Measurements from ENCODE around the gene CPN2.

The CPN2 gene

DNA sequence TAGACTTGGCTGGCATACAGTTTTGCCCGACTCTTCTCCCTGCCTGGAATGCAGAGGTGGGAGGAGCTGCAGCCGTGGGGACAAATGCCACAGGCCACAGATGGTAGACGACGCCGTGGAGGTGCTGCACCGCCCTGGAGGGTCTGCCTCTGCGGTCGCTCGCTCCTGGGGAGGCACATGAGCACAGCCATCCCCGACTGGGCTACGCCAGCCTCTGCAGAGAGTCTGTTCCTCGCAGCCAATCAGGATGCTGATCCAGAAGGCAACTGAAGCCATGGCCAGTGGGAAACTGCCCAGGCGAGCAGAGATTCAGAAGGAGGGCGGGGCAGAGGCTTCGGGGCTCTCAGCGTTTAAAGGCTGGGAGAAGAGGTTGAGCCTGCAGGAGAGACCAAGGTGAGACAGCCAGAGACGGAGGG, 30.3 kb upstream of the CPN2 start:
- DNase-seq (ENCODE audit: low spot score), result no peak

GRCh38 chr3:194380326-194380725, 29.2 kb upstream of the CPN2 start:
- no peak for DNase-seq (ENCODE audit: low spot score)

- no peak for DNase-seq (ENCODE audit: low spot score)
Measured at GRCh38 chr3:194379651-194380050, 28.5 kb upstream of the CPN2 start.

DNA sequence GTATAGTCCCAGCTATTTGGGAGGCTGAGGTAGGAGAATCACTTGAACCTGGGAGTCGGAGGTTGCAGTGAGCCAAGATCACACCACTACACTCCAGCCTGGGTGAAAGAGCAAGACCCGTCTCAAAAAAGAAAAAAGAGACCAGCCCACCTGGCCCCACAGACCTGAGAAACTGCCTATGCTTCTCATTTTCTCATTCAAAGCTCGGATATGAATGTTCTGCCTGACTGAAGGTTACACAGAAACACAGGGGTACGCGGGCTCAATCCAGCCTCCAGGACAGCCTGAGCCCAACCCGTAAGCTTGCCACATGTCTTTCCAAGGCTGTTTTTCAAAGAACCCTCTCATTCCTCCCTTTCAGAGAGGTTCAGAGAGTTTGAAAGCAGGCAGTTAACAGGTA, 28.1 kb upstream of the CPN2 start:
- no peak for DNase-seq (ENCODE audit: low spot score)

DNA sequence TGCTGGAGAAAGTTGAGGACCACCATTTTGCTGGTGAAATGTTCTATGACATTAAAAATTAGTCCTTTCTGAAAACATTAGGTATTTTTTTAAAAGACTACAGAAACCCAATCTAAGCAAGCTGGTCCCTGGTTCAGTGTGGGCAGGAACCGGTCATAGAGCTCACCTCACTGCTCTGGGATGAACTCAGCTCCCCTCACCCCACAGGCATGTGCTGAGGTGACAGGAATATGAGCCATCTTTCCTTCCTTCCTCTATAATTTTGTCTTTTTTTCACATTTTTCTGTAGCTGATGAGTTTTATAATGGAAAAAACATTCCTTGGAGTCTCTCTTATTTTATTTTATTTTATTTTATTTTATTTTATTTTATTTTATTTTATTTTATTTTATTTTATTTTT, 26.6 kb upstream of the CPN2 start:
- DNase-seq (ENCODE audit: low spot score), result no peak

DNA sequence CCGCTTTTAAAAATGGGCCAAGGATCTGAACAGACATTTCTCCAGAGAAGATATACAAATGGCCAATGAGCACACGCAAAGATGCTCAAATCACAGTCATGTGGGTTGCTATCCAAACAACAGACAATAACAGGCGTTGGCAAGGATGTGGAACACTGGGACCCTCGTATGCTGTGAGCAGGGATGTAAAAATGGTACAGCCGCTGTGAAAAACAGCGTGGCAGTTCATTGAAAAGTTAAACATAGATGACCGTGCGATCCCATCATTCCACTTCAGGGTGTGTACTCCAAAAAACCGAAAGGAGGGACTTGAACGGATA, 25.1 kb upstream of the CPN2 start:
- no peak for DNase-seq (ENCODE audit: low spot score)

- no peak for DNase-seq (ENCODE audit: low spot score)
Measured at GRCh38 chr3:194375473-194376240, 24.5 kb upstream of the CPN2 start.

- no peak for DNase-seq (ENCODE audit: low spot score)
Measured at GRCh38 chr3:194374935-194375334, 23.8 kb upstream of the CPN2 start.

DNA sequence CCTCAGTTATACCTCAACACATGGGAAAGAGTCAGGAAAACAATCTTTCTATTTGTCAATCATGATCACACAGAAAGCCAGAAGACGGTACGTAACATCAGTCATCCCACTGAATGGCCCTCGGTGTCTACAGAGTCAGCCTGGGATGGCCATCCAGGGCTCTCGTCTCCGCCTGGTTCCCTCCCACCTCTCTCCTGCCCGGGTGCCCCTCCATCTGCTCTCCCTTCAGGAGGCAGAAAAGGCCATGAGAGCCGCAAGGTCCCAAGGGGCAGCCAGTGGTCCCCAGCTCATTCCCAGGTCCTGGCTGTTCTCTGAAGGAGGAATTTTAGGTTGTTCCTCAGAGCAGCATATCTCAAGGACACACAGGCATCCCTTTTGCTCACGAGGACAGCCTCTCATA, 22.8 kb upstream of the CPN2 start:
- no peak for DNase-seq (ENCODE audit: low spot score)

DNA sequence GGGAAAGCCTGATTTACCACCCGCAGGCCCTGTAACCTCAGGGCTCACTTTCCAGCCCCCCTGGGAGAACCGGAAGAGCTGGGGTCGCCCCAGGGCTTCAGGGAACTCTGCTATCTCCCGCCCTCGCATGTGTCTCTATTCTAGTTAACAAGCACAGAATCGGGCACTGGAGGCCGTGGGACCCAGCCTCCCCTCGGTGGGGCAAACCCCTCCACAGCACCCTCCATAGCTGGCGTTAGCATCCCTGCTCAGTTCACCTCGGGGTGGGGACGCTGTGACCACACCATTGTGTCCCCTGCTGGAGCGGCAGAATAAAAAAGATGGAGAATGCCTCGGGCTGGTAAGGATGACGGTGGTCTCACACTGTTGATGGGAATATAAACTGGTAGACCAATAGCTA, 21.9 kb upstream of the CPN2 start:
- DNase-seq (ENCODE audit: low spot score), result no peak

DNA sequence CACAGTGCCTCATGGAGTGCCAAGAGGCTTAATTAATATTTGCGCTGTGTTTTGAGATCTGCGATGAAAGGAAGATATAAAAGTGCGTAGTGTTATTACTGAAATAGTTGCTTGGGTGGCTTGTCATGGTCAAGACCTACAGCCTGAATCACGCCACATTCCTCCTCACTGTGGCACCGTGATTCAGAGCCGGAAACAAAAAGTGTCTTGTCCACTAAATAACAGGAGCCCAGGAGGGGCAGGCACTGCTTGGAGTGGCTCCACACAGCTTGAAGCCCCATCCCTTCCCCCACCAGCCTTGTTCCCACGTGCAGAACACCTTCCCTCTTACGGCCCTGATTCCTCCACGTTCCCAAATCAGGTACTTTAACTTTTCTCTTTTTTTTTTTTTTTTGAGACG, 19.6 kb upstream of the CPN2 start:
- no peak for DNase-seq (ENCODE audit: low spot score)

- peak; percentile 85 for DNase-seq (ENCODE audit: low spot score)
Measured at GRCh38 chr3:194369522-194370279, 18.6 kb upstream of the CPN2 start, which contains the start of gene LRRC15. LRRC15 (minus strand) TSS chr3:194369743; CDS start chr3:194361043, 8,700 bp downstream.

DNA sequence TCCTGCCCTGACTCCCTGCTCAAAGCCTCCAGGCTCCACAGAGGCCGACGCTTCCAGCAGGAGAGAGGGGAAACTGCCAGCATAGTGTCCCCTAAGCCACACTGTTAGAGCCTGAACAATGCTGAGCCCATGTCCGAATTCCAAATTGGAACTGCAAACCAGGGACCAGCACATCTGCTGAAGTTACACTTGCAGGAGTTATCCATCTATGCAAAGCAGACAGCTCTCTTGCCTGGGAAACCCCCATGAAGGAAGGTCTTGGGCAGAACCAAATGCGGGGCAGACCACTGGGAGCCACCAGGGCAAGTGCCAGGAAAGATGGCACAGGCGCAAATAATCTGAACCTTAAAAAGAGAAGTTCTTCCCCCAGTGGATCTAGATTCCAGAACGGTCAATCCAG, 17.8 kb upstream of the CPN2 start:
- DNase-seq (ENCODE audit: low spot score), result no peak

DNA sequence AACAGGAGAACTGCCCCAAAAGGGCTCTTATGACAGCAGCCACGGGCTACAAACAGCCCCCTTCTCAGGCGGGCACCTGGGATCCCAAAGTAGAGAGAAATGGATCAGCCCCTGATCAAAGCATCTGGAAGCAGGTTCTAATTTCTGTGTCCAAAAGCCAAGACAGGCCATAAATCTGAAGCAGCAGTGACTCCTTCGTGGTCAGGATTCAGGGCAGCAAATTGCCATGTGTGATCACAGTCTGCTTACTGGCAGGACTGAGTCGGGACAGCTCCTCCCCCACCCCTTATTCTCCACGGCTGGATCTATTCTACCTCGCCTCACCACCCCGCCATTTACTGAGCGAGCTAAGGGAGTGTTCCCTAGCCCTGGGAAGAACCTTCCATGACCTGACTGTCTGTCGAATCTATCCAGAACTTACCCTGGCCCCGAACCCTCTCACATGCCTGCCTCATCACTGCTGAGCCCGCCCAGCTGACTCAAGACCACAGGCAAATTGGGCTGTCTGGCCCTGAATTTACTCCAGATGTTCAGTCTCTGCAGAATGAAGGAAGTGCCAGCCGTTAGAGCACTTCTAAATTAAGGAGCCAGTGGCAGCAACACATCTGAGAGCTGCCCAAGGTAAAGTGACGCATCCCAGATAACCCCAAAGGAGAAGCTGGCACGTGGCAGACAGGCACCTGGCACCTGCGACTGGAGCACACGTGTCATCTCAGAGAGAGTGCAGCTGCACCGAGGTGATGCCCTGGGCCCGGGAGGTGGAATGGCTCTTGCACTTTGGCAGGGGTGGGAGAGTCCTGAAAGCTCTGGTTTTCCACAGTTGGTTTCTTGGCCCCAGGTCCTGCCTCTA, 17.1 kb upstream of the CPN2 start:
- no peak for DNase-seq (ENCODE audit: low spot score)

- no peak for DNase-seq (ENCODE audit: low spot score)
Measured at GRCh38 chr3:194365978-194366490, 14.9 kb upstream of the CPN2 start.

DNA sequence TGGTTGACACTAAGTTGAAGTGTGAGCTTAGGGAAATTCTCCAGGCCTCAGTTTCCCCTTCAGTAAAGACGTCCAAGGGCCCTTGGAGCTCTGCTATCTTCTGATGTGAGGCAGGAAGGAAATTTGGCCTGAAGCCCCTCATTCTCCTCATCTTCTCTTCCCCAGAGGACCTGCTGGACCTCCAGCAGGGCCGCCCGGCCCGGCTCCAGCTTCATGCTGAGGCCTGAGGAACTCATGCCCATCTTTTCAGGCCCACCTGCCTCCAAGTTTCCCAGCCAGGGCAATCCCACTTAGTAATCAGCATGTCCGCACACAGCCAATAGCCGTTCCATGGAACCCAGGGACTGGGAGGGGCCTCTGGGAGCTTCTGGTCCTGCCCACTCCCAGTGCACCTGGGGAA, 14.4 kb upstream of the CPN2 start:
- no peak for DNase-seq (ENCODE audit: low spot score)

GRCh38 chr3:194364652-194365434, 13.7 kb upstream of the CPN2 start:
- DNase-seq (ENCODE audit: low spot score), result peak; percentile 44

DNA sequence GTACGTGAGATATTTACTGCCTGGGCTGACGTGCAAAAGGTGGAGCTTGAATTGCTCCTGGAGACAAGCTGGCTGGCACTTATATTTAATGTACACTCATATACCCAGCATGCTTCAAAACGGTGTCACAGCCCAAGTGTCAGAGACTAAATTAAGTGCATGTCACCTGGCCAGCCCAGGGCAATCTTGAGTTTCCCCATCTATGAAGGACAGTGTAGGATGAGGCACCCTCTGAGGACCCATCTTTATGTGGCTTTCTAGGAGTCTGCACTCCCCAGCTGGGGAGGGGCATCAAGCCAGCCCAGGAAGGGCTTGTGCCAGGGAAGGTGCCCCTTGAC, 13.2 kb upstream of the CPN2 start:
- no peak for DNase-seq (ENCODE audit: low spot score)

DNA sequence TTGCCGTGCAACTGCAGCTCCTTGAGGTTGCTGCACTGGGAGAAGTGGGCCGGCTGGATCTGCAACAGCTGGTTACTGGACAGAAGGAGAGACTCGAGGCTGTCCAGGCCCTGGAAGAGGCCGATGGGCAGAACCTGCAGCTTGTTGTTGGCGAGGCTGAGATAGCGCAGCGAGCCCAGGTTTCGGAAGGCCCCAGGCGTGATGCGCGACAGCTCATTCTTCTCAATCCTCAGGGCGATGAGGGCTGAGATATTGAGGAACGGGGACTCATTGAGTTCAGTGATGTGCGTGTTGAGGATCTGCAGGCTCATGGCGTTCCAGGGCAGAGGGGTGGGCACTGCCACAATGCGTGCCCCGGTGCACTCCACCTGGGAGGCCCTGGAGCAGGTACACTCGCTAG, 9.4 kb upstream of the CPN2 start:
- no peak for DNase-seq (ENCODE audit: low spot score)

DNA sequence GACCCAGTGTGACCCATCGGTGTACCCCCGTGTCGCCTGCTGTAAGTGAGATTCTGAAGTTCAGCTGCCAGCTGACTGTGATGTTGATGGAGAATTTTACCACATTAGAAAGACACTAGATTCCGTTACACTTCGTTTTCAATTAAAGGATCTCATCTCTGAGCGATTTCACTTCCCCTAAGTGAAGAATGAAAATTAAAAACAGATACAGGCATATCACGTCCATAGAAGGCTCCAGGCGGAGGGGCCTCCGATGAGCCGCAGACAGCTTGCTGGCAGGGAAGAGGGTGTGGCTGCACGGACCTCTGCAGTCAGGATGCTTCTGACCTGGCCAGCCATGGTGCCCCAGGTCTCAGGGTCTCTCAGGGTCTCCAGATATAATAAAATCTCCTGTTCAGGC, 6.6 kb upstream of the CPN2 start:
- DNase-seq (ENCODE audit: low spot score), result no peak

DNA sequence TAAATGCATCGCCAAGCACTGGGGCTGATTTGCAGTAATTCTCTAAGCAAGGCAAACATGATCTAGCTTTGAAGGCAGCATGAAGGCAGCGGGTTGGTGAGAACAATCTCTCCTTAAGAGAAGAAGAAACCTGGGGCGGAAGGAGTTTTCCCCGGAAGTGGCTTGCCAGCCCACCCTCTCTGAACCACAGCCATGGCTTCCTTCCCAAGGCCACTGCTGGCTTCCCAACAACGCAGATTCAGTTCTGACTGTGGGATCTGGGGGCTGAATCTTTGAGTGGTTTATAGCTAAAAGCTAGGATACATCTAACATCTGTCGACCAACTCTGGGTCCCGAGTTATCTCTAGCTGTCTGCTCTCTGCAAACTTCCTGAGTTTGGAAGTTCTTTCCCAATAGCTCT, 4.3 kb upstream of the CPN2 start:
- DNase-seq (ENCODE audit: low spot score), result no peak

GRCh38 chr3:194354315-194354714, 3.2 kb upstream of the CPN2 start:
- DNase-seq (ENCODE audit: low spot score), result no peak

All from hepatic stellate cell (primary cell).